KMS-11 (cell line): ENCODE results near the gene ABHD16B.
A peak's percentile ranks its signal among the peaks of the same experiment; 100 is the strongest.

ENCODE experiments used
- H2AFZ ChIP-seq: fragments of 200-600 bp; sonication (generic); 2 replicates; pipeline ENCODE4 v1.6.1; 2016; ENCODE audit warnings: antibody characterized with exemption, mixed run types, low read depth
- H3K27ac ChIP-seq: fragments of 200-600 bp; sonication (generic); 2 replicates; pipeline ENCODE4 v1.6.1; 2016; ENCODE audit warnings: mild to moderate bottlenecking, mixed run types
- H3K27me3 ChIP-seq: fragments of 200-600 bp; sonication (generic); 2 replicates; pipeline ENCODE4 v1.6.1; 2017; ENCODE audit warnings: mild to moderate bottlenecking, low read depth, mixed run types, moderate library complexity; ENCODE audit not compliant: insufficient read depth
- H3K36me3 ChIP-seq: fragments of 200-600 bp; sonication (generic); 2 replicates; pipeline ENCODE4 v1.6.1; 2017; ENCODE audit warnings: mild to moderate bottlenecking, mixed run types; ENCODE audit not compliant: insufficient read depth
- H3K4me1 ChIP-seq: fragments of 200-600 bp; sonication (generic); 2 replicates; pipeline ENCODE4 v1.6.1; 2016; ENCODE audit warnings: mild to moderate bottlenecking, low read depth, mixed run types; ENCODE audit not compliant: poor library complexity, severe bottlenecking
- H3K4me2 ChIP-seq: fragments of 200-600 bp; sonication (generic); 2 replicates; pipeline ENCODE4 v1.7.0; 2016; ENCODE audit warnings: mild to moderate bottlenecking, mixed run types
- H3K4me3 ChIP-seq: fragments of 200-600 bp; sonication (generic); IDR thresholded peaks from 2 replicates; pipeline ENCODE4 v1.6.1; 2017; ENCODE audit warnings: low read depth, low read length, mixed read lengths; ENCODE audit not compliant: insufficient read depth
- H3K79me2 ChIP-seq: fragments of 200-600 bp; sonication (generic); 2 replicates; pipeline ENCODE4 v1.6.1; 2016; ENCODE audit warnings: low read depth, mixed run types; ENCODE audit not compliant: insufficient read depth
- H3K9ac ChIP-seq: fragments of 200-600 bp; sonication (generic); 2 replicates; pipeline ENCODE4 v1.6.1; 2016; ENCODE audit warnings: mild to moderate bottlenecking, mixed run types
- H4K20me1 ChIP-seq: fragments of 200-600 bp; sonication (generic); 2 replicates; pipeline ENCODE4 v1.6.1; 2016; ENCODE audit warnings: mild to moderate bottlenecking, mixed run types; ENCODE audit not compliant: insufficient read depth
- TF ChIP-seq, protein P1 (sequence below): fragments of 200-600 bp; sonication (generic); conservative IDR thresholded peaks from 2 replicates; pipeline ENCODE4 v1.6.1; 2017; ENCODE audit warnings: low read depth, mild to moderate bottlenecking, antibody characterized with exemption, low read length, moderate library complexity, mixed read lengths

The ABHD16B gene

DNA sequence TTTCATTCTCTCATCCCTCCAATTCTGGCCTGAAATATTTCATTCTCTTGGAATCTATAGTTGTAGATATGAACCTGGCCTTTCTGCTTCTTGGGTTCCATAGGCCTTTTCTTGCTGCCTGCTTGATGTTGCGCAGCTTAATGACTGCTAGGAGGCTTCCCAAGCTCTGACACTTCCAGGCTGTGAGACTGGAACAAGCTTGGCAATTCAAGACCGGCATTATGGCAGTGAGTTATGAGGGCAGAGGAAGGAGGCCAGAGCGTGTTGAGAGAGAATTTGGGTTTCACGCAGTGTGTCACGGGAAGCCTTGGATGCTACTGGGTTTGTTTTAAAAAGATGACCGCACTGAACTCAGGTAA, 32.7 kb downstream of the ABHD16B start:
- no peaks in the 10 kb centered on the region for H3K36me3 ChIP-seq
- peaks cover 34% of the 10 kb centered on the region; the same call in 1 of the 2 replicates for H3K79me2 ChIP-seq
- TF ChIP-seq, protein P1, sequence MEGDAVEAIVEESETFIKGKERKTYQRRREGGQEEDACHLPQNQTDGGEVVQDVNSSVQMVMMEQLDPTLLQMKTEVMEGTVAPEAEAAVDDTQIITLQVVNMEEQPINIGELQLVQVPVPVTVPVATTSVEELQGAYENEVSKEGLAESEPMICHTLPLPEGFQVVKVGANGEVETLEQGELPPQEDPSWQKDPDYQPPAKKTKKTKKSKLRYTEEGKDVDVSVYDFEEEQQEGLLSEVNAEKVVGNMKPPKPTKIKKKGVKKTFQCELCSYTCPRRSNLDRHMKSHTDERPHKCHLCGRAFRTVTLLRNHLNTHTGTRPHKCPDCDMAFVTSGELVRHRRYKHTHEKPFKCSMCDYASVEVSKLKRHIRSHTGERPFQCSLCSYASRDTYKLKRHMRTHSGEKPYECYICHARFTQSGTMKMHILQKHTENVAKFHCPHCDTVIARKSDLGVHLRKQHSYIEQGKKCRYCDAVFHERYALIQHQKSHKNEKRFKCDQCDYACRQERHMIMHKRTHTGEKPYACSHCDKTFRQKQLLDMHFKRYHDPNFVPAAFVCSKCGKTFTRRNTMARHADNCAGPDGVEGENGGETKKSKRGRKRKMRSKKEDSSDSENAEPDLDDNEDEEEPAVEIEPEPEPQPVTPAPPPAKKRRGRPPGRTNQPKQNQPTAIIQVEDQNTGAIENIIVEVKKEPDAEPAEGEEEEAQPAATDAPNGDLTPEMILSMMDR = no peak
- H4K20me1 ChIP-seq = peaks cover 31% of the 10 kb centered on the region
- H3K4me3 ChIP-seq = no peak overlapping the region
- H2AFZ ChIP-seq = no peak overlapping the region
- H3K27ac ChIP-seq = no peak overlapping the region
- H3K4me1 ChIP-seq = peaks cover 14% of the 10 kb centered on the region
- no peaks in the 10 kb centered on the region for H3K27me3 ChIP-seq
- H3K9ac ChIP-seq = no peak overlapping the region
- H3K4me2 ChIP-seq = peak overlapping the region; percentile 60; the same call in 1 of the 2 replicates

DNA sequence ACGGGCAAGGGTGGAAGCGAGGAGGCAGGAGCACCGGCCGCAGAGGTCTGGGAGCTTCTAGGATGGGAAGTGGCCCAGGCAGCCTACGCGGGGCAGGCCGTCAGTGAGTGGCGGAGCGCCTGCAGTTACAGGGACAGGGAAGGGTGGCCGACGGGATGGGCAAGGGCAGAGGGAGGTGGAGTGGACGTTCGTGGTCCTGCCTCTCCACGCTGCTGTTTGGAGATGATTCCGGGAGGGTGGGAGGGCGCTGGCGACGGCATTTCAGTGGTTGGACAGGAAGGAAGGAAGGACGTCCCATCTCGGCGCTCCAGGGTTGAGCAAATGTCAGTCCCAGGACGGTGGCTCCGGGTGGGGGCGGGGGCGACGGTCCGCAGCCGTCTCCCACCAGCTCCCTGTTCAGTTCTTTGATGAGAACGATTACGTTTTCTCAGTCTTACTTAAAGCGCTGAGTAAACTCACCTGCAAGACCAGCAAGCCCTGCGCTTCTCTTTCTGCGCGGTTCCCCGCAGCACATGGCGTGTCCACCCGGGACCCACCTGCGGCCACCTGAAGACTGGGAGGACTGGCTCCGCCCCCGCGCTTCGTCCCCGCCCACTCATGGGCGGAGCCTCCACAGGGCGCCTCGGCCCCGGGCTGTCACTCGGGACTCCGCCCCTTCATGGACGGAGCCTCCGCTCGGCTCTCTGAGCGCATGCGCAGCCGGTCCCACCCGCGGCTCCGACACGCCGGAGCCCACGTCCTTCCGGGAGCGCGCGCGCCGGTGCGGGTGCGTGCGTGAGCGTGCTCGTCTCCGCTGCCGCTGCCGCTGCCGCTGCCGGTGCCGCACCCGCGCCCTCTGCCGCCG, 33.3 kb downstream of the ABHD16B start, which contains the start of gene DNAJC5:
TSS of gene DNAJC5 (plus strand) at position 769 of the 844 bp plus-strand sequence. CDS start 33,220 bp downstream, outside the sequence.
- peaks cover 14% of the 10 kb centered on the region for H3K4me1 ChIP-seq
- H4K20me1 ChIP-seq = peaks cover 31% of the 10 kb centered on the region
- H3K27me3 ChIP-seq = no peaks in the 10 kb centered on the region
- no peak within 1 kb of the TSS for H3K4me3 ChIP-seq
- peak within 1 kb of the TSS; percentile 56; the same call in 1 of the 2 replicates for H3K9ac ChIP-seq
- H2AFZ ChIP-seq = peak within 1 kb of the TSS; percentile 72; the same call in 1 of the 2 replicates
- H3K27ac ChIP-seq = peak within 1 kb of the TSS; percentile 34; the same call in 1 of the 2 replicates
- peak within 1 kb of the TSS; percentile 93 for H3K4me2 ChIP-seq
- no peaks in the 10 kb centered on the region for H3K36me3 ChIP-seq
- H3K79me2 ChIP-seq = peaks cover 39% of the 10 kb centered on the region; the same call in 1 of the 2 replicates
- TF ChIP-seq, protein P1 = no peak

DNA sequence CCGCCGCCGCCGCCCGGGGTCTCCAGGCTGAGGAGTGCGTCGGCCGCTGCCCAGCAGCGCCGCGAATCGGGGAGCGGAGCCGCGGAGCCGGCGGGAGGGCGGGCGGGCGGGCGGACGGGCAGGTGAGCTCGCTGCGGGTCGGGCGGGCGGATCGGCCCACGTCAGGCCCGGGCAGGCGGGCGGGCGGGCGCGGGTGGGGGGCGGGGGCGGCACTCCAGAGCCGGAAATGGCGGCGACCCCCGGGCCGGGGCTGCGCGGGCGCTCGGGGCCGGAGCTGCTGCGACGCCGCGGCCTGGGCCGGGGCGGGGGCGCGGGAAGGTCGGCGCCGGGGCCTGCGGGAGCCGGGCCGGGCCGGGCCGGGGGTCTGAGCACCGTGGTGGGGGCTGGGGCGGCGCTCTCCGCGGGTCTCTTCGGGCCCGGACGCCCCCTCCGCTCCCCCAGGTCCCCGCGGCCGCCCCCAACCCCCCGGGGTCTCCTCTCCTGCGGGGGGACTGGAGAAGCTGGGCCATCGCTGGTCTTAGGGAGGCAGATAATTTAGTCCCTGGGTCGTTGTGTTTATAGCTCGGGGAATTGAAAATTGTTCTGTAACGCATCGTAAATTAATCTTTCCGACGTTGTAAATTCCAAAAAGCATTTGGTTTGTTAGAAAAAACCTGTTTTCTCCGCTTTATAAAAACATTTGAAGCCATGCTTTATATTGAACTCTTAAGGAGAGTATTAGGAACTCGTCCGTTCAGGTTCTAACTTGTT, 34.1 kb downstream of the ABHD16B start:
- H3K79me2 ChIP-seq = peaks cover 46% of the 10 kb centered on the region
- H2AFZ ChIP-seq = peak overlapping the region; percentile 5; the same call in 1 of the 2 replicates
- TF ChIP-seq, protein P1 = no peak
- H4K20me1 ChIP-seq = peaks cover 31% of the 10 kb centered on the region
- no peaks in the 10 kb centered on the region for H3K27me3 ChIP-seq
- peak overlapping the region; percentile 34; the same call in 1 of the 2 replicates for H3K27ac ChIP-seq
- H3K9ac ChIP-seq = peak overlapping the region; percentile 56; the same call in 1 of the 2 replicates
- peak overlapping the region; percentile 93 for H3K4me2 ChIP-seq
- H3K4me3 ChIP-seq = no peak overlapping the region
- H3K36me3 ChIP-seq = no peaks in the 10 kb centered on the region
- H3K4me1 ChIP-seq = peaks cover 14% of the 10 kb centered on the region

DNA sequence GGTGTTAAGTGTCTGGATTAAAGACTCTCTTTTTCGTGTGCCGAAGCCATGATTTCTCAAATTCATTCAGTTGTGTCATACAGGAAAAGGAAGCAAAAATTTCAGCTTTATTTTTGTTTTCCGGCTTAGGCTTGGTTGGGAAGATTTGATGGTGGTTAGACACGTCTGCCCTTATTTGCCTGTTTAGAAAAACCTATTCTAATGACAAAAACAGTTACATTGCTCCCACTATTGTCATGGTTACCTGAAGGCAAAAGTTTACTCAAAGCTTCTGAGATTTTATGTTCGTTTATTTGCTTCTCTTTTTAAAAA, 34.6 kb downstream of the ABHD16B start:
- Histone ChIP-seq H3K27me3 (no peaks in the 10 kb centered on the region), H3K79me2 (peaks cover 51% of the 10 kb centered on the region)
- TF ChIP-seq, protein P1 = no peak

More for the DNA sequence above, 34.6 kb downstream of the ABHD16B start:
- H4K20me1 ChIP-seq = peaks cover 34% of the 10 kb centered on the region
- peak overlapping the region; percentile 56; the same call in 1 of the 2 replicates for H3K9ac ChIP-seq
- H3K4me2 ChIP-seq = peak overlapping the region; percentile 93
- no peak overlapping the region for H3K4me3 ChIP-seq
- H2AFZ ChIP-seq = peak overlapping the region; percentile 5; the same call in 1 of the 2 replicates
- peaks cover 14% of the 10 kb centered on the region for H3K4me1 ChIP-seq
- peak overlapping the region; percentile 34; the same call in 1 of the 2 replicates for H3K27ac ChIP-seq
- no peaks in the 10 kb centered on the region for H3K36me3 ChIP-seq
